Stimulated activated CD8-positive, alpha-beta memory T cell treated with anti-CD3 and anti-CD28 coated beads, Interleukin-2, amount 100 ng/mL, for 1 hour (primary cell): Measurements from ENCODE around the gene TRMT6.

Source experiments
- DNase-seq, 2 donors: peaks; one replicate each; pipeline ENCODE4 v3.0.0-alpha.2; 2020; ENCODE audit warnings: low read depth in 2 of 2

TRMT6 gene

DNA sequence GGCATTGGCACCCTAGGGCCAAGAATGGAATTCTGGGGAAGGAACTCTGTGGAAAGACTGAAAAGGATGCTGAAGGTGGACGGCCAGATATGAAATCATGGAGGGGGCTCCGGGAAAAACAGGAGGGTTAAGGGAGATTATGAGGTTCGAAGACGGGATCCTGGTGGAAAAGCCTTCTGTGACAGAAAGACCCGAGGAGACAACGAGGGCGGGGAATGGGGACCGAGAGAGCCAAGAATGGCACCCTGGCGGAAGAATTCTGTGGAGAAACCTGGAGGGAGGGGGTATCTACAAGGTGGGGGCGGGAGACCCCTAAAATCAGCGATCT is 426 bp downstream of the TRMT6 start:
- DNase-seq: no peak

DNA sequence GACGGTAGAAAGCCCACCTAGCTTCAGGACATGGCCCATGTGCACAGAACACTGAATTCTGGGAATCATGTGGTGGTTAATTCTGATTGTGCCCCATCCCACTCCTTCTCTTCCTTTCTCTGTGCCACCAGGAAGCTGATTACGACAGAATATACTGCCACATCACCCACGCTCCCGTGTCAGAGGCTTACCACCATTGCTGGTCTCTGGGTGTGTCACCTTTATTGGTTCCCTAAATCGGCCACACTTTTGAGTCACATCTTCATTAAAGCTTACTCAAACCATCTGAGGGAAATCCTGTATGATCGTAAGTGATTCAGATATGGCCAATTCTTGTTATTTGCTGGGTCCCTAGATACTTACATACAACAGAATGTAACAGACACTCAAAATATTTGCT is 3.1 kb downstream of the TRMT6 start:
- DNase-seq: no peak

DNA sequence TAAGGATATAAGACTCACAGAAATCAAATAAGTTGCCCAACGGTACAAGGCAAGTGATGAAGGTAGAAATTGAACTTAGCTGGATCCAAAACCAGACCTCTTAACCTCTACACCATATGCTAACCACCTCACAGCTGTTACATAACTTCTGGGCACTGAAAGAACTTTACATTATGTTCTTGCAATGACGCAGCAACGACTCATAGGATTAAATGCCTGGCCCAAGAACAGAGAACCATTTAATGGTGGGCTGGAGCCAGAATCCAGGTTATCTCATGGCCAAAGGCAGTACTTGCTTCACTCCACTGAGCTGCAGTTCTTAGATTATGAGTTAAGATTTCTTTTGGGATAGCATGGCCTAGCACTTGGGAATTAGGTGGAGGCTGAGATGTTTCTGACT is 4.4 kb downstream of the TRMT6 start:
- no peak for DNase-seq

- no peak for DNase-seq
Observed at GRCh38 chr20:5938456-5939029, 11.8 kb downstream of the TRMT6 start.

DNA sequence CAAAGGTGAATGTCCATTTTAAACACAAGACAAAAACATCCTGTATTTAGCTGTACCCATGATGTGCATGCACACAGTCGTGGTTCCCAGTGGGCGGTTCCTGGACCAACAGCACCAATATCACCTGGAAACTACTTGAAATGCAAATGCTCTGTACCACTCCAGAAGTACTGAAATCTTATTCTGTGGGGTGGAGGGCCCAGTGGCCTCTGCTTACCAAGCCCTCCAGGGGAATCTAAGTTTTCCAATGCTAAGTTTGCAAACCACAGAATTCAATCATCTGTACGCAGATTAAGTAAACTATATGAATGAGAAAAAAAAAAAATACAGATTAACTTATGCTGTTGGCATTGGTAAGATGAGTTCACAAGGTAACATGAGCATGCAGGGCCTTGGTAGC is 14.1 kb downstream of the TRMT6 start:
- no peak for DNase-seq

- DNase-seq: no peak
Observed at GRCh38 chr20:5935384-5935783, 14.9 kb downstream of the TRMT6 start.

- DNase-seq: no peak
Observed at GRCh38 chr20:5933802-5934436, 16.4 kb downstream of the TRMT6 start.

- DNase-seq: no peak
Observed at GRCh38 chr20:5932796-5933195, 17.5 kb downstream of the TRMT6 start.

DNA sequence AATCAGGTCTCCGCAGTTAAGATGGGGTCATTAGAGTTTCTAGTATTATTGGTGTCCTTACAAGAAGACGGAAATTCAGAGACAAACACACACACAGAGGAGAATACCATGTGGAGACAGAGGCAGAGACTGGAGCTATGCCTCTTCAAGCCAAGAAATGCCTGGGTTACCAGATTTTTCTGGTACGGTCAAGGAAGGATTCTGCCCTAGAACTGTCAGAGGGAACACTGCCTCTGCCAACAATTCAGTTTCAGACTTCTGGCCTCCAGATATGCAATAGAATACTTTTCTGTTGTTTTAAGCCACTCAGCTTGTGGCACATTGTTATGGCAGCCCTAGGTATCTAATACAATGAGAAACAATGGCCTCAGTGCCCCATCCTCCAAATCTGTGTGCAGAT is 18.9 kb downstream of the TRMT6 start:
- DNase-seq: no peak

DNA sequence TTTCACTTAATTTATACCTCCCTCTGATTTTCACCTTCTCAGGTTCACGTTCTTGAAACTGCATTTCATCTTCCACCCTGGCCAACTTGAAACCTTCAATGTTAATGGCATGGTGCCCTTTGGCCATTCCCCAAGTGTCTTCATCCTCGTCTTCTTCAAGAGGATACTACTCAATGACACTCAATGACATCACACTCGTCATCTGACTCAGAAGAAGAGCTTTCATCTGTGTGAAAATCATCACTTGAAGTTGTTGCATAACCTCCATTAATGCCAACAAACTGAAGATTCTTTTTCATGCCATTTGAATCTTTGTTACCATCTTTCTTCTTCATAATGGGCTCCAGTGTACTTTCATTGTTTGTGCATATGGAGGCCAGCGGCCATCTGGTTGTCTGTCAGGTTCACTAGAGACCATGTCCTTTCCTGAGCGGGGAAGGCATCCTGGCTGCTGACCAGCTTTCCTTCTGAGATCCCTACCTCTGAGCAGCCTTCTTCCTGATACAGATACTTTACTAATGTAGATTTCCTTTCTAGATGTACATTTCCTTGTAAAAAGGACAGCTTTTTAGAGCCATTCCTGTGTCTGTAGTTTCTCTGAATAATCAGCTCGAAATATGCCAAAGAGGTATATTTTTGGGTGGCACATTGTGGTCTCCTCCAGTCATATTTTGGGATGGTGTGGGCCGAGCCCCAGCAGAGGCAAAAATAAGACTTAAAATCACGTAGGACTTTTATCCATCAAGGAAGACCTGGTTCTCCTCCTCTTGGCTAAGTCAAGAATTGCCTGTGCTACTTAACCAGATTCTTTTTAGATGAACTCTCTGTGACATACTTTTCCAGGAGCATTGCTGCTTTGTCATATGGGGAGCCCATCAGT is 21.3 kb downstream of the TRMT6 start:
- DNase-seq: no peak

DNA sequence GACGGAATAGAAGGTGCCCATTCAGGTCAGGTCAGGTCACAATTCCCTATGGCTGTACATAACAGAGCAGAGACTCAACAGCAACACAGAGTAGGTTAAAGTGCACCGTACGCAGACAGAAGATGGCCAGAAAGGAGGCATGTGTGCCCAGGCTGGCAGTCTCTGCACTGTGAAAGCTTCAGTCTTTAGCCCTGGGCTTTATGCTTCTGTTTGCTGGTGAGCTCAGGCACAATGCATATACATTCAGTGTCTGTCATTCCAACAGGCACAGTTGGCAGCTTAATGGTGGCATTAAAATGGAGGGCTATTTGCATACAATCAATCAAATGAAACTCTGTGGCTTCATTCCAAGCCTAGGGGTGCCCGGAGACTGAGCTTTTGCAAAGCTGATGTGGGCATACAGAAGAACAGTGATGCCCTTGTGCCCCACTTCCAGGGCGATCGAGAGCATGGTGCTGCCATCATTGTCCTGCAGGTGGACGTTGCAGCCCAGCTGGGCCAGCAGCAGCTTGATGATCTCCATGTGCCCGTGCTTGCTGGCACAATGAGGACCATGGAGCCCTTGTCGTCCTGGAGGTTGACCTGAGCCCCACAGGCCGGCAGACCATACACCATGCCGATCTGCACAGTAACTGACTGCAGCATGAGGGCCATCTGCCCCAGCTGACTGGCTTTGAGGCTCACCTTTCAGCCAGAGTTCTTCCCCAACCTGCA is 22.4 kb downstream of the TRMT6 start:
- no peak for DNase-seq

GRCh38 chr20:5925551-5925950 is 24.8 kb downstream of the TRMT6 start:
- no peak for DNase-seq

DNA sequence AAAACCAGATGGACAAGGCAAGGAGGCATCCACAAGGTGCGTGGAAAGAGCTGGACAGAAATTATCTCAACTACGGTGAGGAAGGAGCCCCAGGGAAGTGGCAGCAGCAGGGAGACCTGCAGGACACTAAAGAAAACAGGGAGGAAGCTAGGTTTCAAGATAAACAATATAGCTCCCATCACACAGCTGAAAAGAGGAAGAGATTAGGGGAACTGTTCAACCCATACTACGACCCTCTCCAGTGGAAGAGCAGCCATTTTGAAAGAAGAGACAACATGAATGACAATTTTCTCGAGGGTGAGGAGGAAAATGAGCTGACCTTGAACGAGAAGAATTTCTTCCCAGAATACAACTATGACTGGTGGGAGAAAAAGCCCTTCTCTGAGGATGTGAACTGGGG is 26.8 kb downstream of the TRMT6 start:
- no peak for DNase-seq

- no peak for DNase-seq
Observed at GRCh38 chr20:5920581-5920980, 29.8 kb downstream of the TRMT6 start.

- no peak for DNase-seq
Observed at GRCh38 chr20:5919626-5920544, 30.4 kb downstream of the TRMT6 start.

- DNase-seq: no peak
Observed at GRCh38 chr20:5918856-5919625, 31.3 kb downstream of the TRMT6 start.

DNA sequence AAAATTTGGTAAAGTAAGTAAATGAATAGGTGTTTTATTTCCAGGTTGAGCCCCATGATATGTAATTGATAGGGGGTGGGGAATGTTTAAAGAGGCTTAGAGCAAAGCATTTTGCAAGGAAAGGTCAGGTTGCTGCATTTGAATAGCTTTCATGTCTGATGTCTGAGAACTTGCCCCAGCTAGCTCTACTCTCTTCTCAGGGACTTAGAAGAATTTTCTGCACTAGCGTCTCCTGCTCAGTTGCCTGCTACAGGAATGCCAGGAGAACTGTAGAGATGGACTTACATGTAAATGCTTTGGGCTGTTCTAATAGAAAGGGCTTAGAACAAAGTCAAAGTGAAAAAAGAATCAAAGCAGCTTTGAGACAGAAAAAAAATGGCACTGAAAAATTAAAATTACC is 35.5 kb downstream of the TRMT6 start:
- no peak for DNase-seq

GRCh38 chr20:5913166-5913565 is 37.2 kb downstream of the TRMT6 start:
- no peak for DNase-seq

DNA sequence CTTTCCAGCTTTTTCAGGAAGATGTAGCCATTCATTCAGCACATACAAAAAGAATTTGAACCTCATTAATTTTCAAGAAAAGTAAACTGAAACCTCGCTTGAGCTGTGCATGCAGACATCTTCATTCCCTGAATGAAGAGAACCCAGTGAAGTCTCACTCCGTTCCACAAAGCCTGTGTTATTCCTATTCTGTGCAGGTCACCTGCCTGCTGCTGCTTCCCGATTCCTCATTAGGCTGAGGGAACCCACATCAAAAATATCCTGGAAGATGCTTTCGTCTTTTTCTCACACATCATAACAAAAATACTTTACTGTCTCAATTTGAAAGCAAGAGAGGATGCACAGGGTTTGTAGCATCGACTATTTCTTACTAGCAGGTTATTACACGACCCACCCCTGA is 40.1 kb downstream of the TRMT6 start:
- DNase-seq: no peak

GRCh38 chr20:5908981-5909380 is 41.4 kb downstream of the TRMT6 start:
- no peak for DNase-seq

- DNase-seq: no peak
Observed at GRCh38 chr20:5900908-5901307, 49.4 kb downstream of the TRMT6 start.
